CD4-positive, CD25-positive, alpha-beta regulatory T cell (primary cell): Measurements from ENCODE around the gene MYH6. TPM values are rescaled to one million over a fixed set of nuclear protein-coding genes. Genes with fewer than 3 reads are reported as not detected.

Experiments
- ATAC-seq, 2 donors: fragments of 150-1000 bp; cut with Tn5 transposase; one replicate each; pipeline ENCODE4 v1.10.0; 2021; ENCODE audit warnings: low read depth in 2 of 2, moderate number of reproducible peaks in 2 of 2, moderate library complexity in 1 of 2
- DNase-seq, 3 donors: peaks; one replicate each; pipeline versions ENCODE4 v3.0.0 to v3.0.0-alpha.2; 2012 to 2022; ENCODE audit warnings: mixed read lengths in 1 of 3
- H3K27ac ChIP-seq: one replicate; pipeline ENCODE4 v1.7.0; 2013; ENCODE audit warnings: mild to moderate bottlenecking, low read length; ENCODE audit not compliant: insufficient read depth, poor library complexity, severe bottlenecking
- H3K27me3 ChIP-seq: one replicate; pipeline ENCODE4 v1.7.0; 2013; ENCODE audit warnings: low read length; ENCODE audit not compliant: control insufficient read depth, insufficient read depth
- H3K36me3 ChIP-seq: one replicate; pipeline ENCODE4 v1.7.0; 2013; ENCODE audit warnings: mild to moderate bottlenecking, low read length, moderate library complexity; ENCODE audit not compliant: control insufficient read depth, insufficient read depth
- H3K4me1 ChIP-seq: 2 replicates; pipeline ENCODE4 v1.7.0; 2013; ENCODE audit warnings: mild to moderate bottlenecking, low read length; ENCODE audit not compliant: insufficient read depth, control insufficient read depth, poor library complexity, severe bottlenecking
- H3K4me3 ChIP-seq: one replicate; pipeline ENCODE4 v1.7.0; 2013; ENCODE audit warnings: low read depth, mild to moderate bottlenecking, low read length, moderate library complexity
- H3K9me3 ChIP-seq, 2 experiments: 1 replicate in 1 of 2; 2 replicates in 1 of 2; pipeline ENCODE4 v1.7.0; 2013; ENCODE audit warnings: low read length in 2 of 2, mild to moderate bottlenecking in 1 of 2, moderate library complexity in 1 of 2; ENCODE audit not compliant: control insufficient read depth in 2 of 2
- H3K27ac Mint-ChIP-seq, 3 donors: one replicate each; pipeline ENCODE4 v1.8.0; 2020 to 2022; ENCODE audit warnings: mild to moderate bottlenecking in 3 of 3, mixed read lengths in 3 of 3, moderate library complexity in 2 of 3
- H3K27me3 Mint-ChIP-seq: one replicate; pipeline ENCODE4 v1.8.0; 2022; ENCODE audit warnings: mild to moderate bottlenecking, mixed read lengths
- H3K36me3 Mint-ChIP-seq: one replicate; pipeline ENCODE4 v1.8.0; 2020; ENCODE audit warnings: mixed read lengths
- H3K4me1 Mint-ChIP-seq, 4 donors: one replicate each; pipeline ENCODE4 v1.8.0; 2020 to 2022; ENCODE audit warnings: mixed read lengths in 4 of 4, mild to moderate bottlenecking in 1 of 4
- H3K4me3 Mint-ChIP-seq, 4 donors: one replicate each; pipeline ENCODE4 v1.8.0; 2020 to 2022; ENCODE audit warnings: mild to moderate bottlenecking in 4 of 4, mixed read lengths in 4 of 4, moderate library complexity in 3 of 4
- H3K9me3 Mint-ChIP-seq, 7 donors: one replicate each; pipeline ENCODE4 v1.8.0; 2020 to 2022; ENCODE audit warnings: mixed read lengths in 7 of 7, mild to moderate bottlenecking in 3 of 7, moderate library complexity in 2 of 7
- polyA plus RNA-seq, 4 donors: library from polyadenylated mRNA; unstranded; fragments of 300-500 nt; fragmentation: Illumina TruSeq; gene quantifications; one replicate each; pipeline ENCODE4 v1.2.3, GENCODE V29; 2021
- total RNA-seq: library from RNA; stranded (reverse); gene quantifications from one replicate; pipeline ENCODE4 v1.2.3, GENCODE V29; 2022

MYH6 gene
- total and polyA plus RNA-seq, 5 donors from 2014 or later: not detected

GRCh38 chr14:23359167-23359626, 48.9 kb downstream of the MYH6 start:
- no peaks in the 10 kb centered on the region for H3K36me3 Mint-ChIP-seq
- Histone ChIP-seq H3K9me3 (no peaks in the 10 kb centered on the region), H3K27me3 (peaks cover 6% of the 10 kb centered on the region), H3K4me3 (no peak overlapping the region), H3K27ac (no peak overlapping the region), H3K36me3 (no peaks in the 10 kb centered on the region), H3K4me1 (no peaks in the 10 kb centered on the region)
- DNase-seq (no peak), ATAC-seq (no peak)
- H3K9me3 Mint-ChIP-seq: peaks cover 0 to 2% (median 0%) of the 10 kb centered on the region in 7 donors
- peaks cover 0 to under 1% (median 0%) of the 10 kb centered on the region in 4 donors for H3K4me1 Mint-ChIP-seq
- H3K27me3 Mint-ChIP-seq: peaks cover 24% of the 10 kb centered on the region
- no peak overlapping the region for H3K4me3 Mint-ChIP-seq
- H3K27ac Mint-ChIP-seq: no peak overlapping the region

- no peaks in the 10 kb centered on the region for H3K9me3 Mint-ChIP-seq
- peaks cover 0 to 6% (median 0%) of the 10 kb centered on the region in 4 donors for H3K4me1 Mint-ChIP-seq
- no peak overlapping the region for H3K27ac Mint-ChIP-seq
- H3K36me3 ChIP-seq: no peaks in the 10 kb centered on the region
- no peaks in the 10 kb centered on the region for H3K4me1 ChIP-seq
- peaks cover 29% of the 10 kb centered on the region for H3K27me3 Mint-ChIP-seq
- H3K27me3 ChIP-seq: peaks cover 5% of the 10 kb centered on the region
- H3K9me3 ChIP-seq: no peaks in the 10 kb centered on the region
- ATAC-seq (no peak), DNase-seq (no peak)
- H3K4me3 ChIP-seq: no peak overlapping the region
- no peaks in the 10 kb centered on the region for H3K36me3 Mint-ChIP-seq
- no peak overlapping the region for H3K4me3 Mint-ChIP-seq
- no peak overlapping the region for H3K27ac ChIP-seq
Measured at GRCh38 chr14:23358553-23359166, 49.4 kb downstream of the MYH6 start.

GRCh38 chr14:23358042-23358441, 50.0 kb downstream of the MYH6 start:
- Histone ChIP-seq H3K36me3 (no peaks in the 10 kb centered on the region), H3K9me3 (no peaks in the 10 kb centered on the region), H3K27me3 (peaks cover 11% of the 10 kb centered on the region), H3K4me1 (no peaks in the 10 kb centered on the region), H3K27ac (no peak overlapping the region), H3K4me3 (no peak overlapping the region)
- no peak overlapping the region for H3K27ac Mint-ChIP-seq
- no peaks in the 10 kb centered on the region for H3K9me3 Mint-ChIP-seq
- DNase-seq (no peak), ATAC-seq (no peak)
- peaks cover under 1 to 10% (median 3%) of the 10 kb centered on the region in 4 donors for H3K4me1 Mint-ChIP-seq
- H3K4me3 Mint-ChIP-seq: no peak overlapping the region
- no peaks in the 10 kb centered on the region for H3K36me3 Mint-ChIP-seq
- peaks cover 31% of the 10 kb centered on the region for H3K27me3 Mint-ChIP-seq

- no peaks in the 10 kb centered on the region for H3K9me3 Mint-ChIP-seq
- peaks cover 13% of the 10 kb centered on the region for H3K27me3 ChIP-seq
Measured at GRCh38 chr14:23357261-23357660, 50.8 kb downstream of the MYH6 start.

GRCh38 chr14:23356662-23357061, 51.4 kb downstream of the MYH6 start:
- Histone ChIP-seq H3K27ac (no peak overlapping the region), H3K36me3 (no peaks in the 10 kb centered on the region), H3K27me3 (peaks cover 13% of the 10 kb centered on the region), H3K4me3 (no peak overlapping the region), H3K4me1 (peaks cover 4% of the 10 kb centered on the region), H3K9me3 (no peaks in the 10 kb centered on the region)
- Mint-ChIP-seq H3K27me3 (peaks cover 32% of the 10 kb centered on the region), H3K4me3 (no peak overlapping the region), H3K9me3 (no peaks in the 10 kb centered on the region), H3K4me1 (peaks cover 2 to 14% (median 6%) of the 10 kb centered on the region in 4 donors), H3K36me3 (no peaks in the 10 kb centered on the region), H3K27ac (no peak overlapping the region)
- DNase-seq (no peak), ATAC-seq (no peak)

More at GRCh38 chr14:23357261-23357660, 50.8 kb downstream of the MYH6 start:
- ATAC-seq (no peak), DNase-seq (no peak)
- Histone ChIP-seq H3K4me3 (no peak overlapping the region), H3K4me1 (no peaks in the 10 kb centered on the region), H3K9me3 (no peaks in the 10 kb centered on the region), H3K27ac (no peak overlapping the region), H3K36me3 (no peaks in the 10 kb centered on the region)
- Mint-ChIP-seq H3K27ac (no peak overlapping the region), H3K36me3 (no peaks in the 10 kb centered on the region), H3K4me3 (no peak overlapping the region), H3K4me1 (peaks cover 2 to 14% (median 6%) of the 10 kb centered on the region in 4 donors), H3K27me3 (peaks cover 32% of the 10 kb centered on the region)

GRCh38 chr14:23355871-23356435, 52.1 kb downstream of the MYH6 start:
- H3K27me3 ChIP-seq: peaks cover 13% of the 10 kb centered on the region
- H3K4me1 Mint-ChIP-seq: peaks cover 2 to 14% (median 9%) of the 10 kb centered on the region in 4 donors

GRCh38 chr14:23354990-23355389, 53.1 kb downstream of the MYH6 start:
- Histone ChIP-seq H3K9me3 (no peaks in the 10 kb centered on the region), H3K4me1 (peaks cover 6% of the 10 kb centered on the region), H3K27ac (no peak overlapping the region), H3K4me3 (no peak overlapping the region), H3K27me3 (peaks cover 18% of the 10 kb centered on the region), H3K36me3 (no peaks in the 10 kb centered on the region)
- DNase-seq (no peak), ATAC-seq (no peak)
- Mint-ChIP-seq H3K27ac (no peak overlapping the region), H3K9me3 (peaks cover 0 to 7% (median 0%) of the 10 kb centered on the region in 7 donors), H3K4me3 (peak overlapping the region in 1 of 4 donors; percentile 84), H3K27me3 (peaks cover 46% of the 10 kb centered on the region), H3K4me1 (peaks cover 2 to 17% (median 9%) of the 10 kb centered on the region in 4 donors), H3K36me3 (peaks cover 12% of the 10 kb centered on the region)

More at GRCh38 chr14:23355871-23356435, 52.1 kb downstream of the MYH6 start:
- ATAC-seq: no peak
- DNase-seq: no peak
- Histone ChIP-seq H3K9me3 (no peaks in the 10 kb centered on the region), H3K4me3 (no peak overlapping the region), H3K36me3 (no peaks in the 10 kb centered on the region), H3K4me1 (peaks cover 6% of the 10 kb centered on the region), H3K27ac (no peak overlapping the region)
- H3K36me3 Mint-ChIP-seq: peaks cover 4% of the 10 kb centered on the region
- H3K4me3 Mint-ChIP-seq: no peak overlapping the region
- H3K9me3 Mint-ChIP-seq: peaks cover 0 to 3% (median 0%) of the 10 kb centered on the region in 7 donors
- H3K27ac Mint-ChIP-seq: no peak overlapping the region
- peaks cover 37% of the 10 kb centered on the region for H3K27me3 Mint-ChIP-seq

- ATAC-seq (no peak), DNase-seq (no peak)
- Histone ChIP-seq H3K4me1 (peaks cover 6% of the 10 kb centered on the region), H3K36me3 (no peaks in the 10 kb centered on the region), H3K27ac (no peak overlapping the region), H3K4me3 (no peak overlapping the region), H3K27me3 (peaks cover 18% of the 10 kb centered on the region), H3K9me3 (no peaks in the 10 kb centered on the region)
- peaks cover 2 to 17% (median 9%) of the 10 kb centered on the region in 4 donors for H3K4me1 Mint-ChIP-seq
- H3K9me3 Mint-ChIP-seq: peaks cover 0 to 7% (median 0%) of the 10 kb centered on the region in 7 donors
- H3K27ac Mint-ChIP-seq: peak overlapping the region in 1 of 3 donors; percentile 9
- H3K36me3 Mint-ChIP-seq: peaks cover 12% of the 10 kb centered on the region
- peak overlapping the region; percentile 75 to 84 (median 82) for H3K4me3 Mint-ChIP-seq
- H3K27me3 Mint-ChIP-seq: peaks cover 56% of the 10 kb centered on the region
Measured at GRCh38 chr14:23353433-23353780, 54.7 kb downstream of the MYH6 start.
